Lower leg skin (tissue), 3 donors: ENCODE results near the gene HEMK1.

Source experiments
- POLR2A ChIP-seq, 2 donors: fragments of 450-650 bp; IDR thresholded peaks; one replicate each; pipeline ENCODE4 v1.6.1; 2016 to 2017; ENCODE audit warnings: antibody characterized with exemption in 2 of 2, mild to moderate bottlenecking in 1 of 2, moderate library complexity in 1 of 2
- TF ChIP-seq, protein P1 (sequence below), 3 donors: fragments of 450-650 bp; IDR thresholded peaks; one replicate each; pipeline ENCODE4 v1.5.1; 2016; ENCODE audit warnings: antibody characterized with exemption in 3 of 3, mild to moderate bottlenecking in 3 of 3, moderate library complexity in 2 of 3

DNA sequence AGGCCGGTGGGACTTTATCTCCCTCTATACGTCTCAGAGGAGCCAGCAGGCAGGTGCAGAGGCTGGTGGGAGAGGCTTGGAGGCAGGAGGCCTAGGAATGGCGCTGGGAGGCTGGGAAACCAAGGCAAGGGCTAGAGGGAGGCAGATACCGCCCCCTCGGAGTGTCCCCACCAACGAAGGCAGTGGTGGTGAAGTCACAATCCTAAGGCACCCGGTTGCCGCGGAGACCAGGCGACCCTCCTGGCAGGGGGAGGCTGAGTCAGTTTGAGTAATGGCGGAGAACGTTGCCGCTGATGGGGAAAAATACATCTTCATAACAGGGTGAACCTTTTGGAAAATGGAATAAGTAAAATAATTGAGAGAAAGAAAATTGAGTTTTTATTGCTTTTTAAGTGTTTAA is 36.0 kb upstream of the HEMK1 start:
- TF ChIP-seq, protein P1, sequence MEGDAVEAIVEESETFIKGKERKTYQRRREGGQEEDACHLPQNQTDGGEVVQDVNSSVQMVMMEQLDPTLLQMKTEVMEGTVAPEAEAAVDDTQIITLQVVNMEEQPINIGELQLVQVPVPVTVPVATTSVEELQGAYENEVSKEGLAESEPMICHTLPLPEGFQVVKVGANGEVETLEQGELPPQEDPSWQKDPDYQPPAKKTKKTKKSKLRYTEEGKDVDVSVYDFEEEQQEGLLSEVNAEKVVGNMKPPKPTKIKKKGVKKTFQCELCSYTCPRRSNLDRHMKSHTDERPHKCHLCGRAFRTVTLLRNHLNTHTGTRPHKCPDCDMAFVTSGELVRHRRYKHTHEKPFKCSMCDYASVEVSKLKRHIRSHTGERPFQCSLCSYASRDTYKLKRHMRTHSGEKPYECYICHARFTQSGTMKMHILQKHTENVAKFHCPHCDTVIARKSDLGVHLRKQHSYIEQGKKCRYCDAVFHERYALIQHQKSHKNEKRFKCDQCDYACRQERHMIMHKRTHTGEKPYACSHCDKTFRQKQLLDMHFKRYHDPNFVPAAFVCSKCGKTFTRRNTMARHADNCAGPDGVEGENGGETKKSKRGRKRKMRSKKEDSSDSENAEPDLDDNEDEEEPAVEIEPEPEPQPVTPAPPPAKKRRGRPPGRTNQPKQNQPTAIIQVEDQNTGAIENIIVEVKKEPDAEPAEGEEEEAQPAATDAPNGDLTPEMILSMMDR (IDR thresholded peaks at IDR 0.05) = no peak
- no peak for TF ChIP-seq POLR2A (IDR thresholded peaks at IDR 0.05)
